Activated CD4-positive, alpha-beta T cell treated with anti-CD3 and anti-CD28 coated beads, Interleukin-2, amount 50 U/mL, for 4 hours (primary cell): ENCODE data around the gene RALB.
"Not testable (repeated sequence)": the region's sequence is repeated elsewhere in the genome, so short reads cannot be mapped to it uniquely, and the experiment has no call there.

Source experiments
- DNase-seq, 2 experiments: peaks; one replicate each; pipeline ENCODE4 v3.0.0-alpha.2; 2020

RALB gene

GRCh38 chr2:120244656-120245519, 7.8 kb upstream of the RALB start:
- DNase-seq: no peak

- DNase-seq: no peak
Observed at GRCh38 chr2:120245520-120246332, 6.9 kb upstream of the RALB start.

- DNase-seq: no peak
Observed at GRCh38 chr2:120246546-120247300, 5.9 kb upstream of the RALB start.

- DNase-seq: no peak
Observed at GRCh38 chr2:120247851-120248250, 4.8 kb upstream of the RALB start.

- DNase-seq: no peak
Observed at GRCh38 chr2:120250640-120251039, 2.0 kb upstream of the RALB start.

- no peak for DNase-seq
Observed at GRCh38 chr2:120251078-120251477, 1.6 kb upstream of the RALB start.

GRCh38 chr2:120251880-120252224, 800 bp upstream of the RALB start:
- DNase-seq: no peak

- DNase-seq: peak in 1 of 2 experiments; percentile 12
Observed at GRCh38 chr2:120253021-120253882, 600 bp downstream of the RALB start.

- no peak for DNase-seq
Observed at GRCh38 chr2:120254178-120254577, 1.5 kb downstream of the RALB start.

GRCh38 chr2:120255071-120255470, 2.4 kb downstream of the RALB start:
- DNase-seq: no peak

- DNase-seq: no peak
Observed at GRCh38 chr2:120255986-120256650, 3.5 kb downstream of the RALB start.

- DNase-seq: no peak
Observed at GRCh38 chr2:120256651-120257000, 4.0 kb downstream of the RALB start.

- no peak for DNase-seq
Observed at GRCh38 chr2:120257522-120257921, 4.9 kb downstream of the RALB start.

GRCh38 chr2:120258196-120258595, 5.5 kb downstream of the RALB start:
- no peak for DNase-seq

GRCh38 chr2:120259939-120260338, 7.3 kb downstream of the RALB start:
- DNase-seq: not testable (repeated sequence)

GRCh38 chr2:120260736-120261135, 8.1 kb downstream of the RALB start:
- no peak for DNase-seq

- DNase-seq: peak in 1 of 2 experiments; percentile 8
Observed at GRCh38 chr2:120261387-120262006, 8.8 kb downstream of the RALB start.

- DNase-seq: no peak
Observed at GRCh38 chr2:120262150-120262549, 9.5 kb downstream of the RALB start.

GRCh38 chr2:120262761-120263428, 10.2 kb downstream of the RALB start:
- no peak for DNase-seq

- DNase-seq: no peak
Observed at GRCh38 chr2:120265006-120265405, 12.4 kb downstream of the RALB start.

GRCh38 chr2:120267348-120267747, 14.7 kb downstream of the RALB start:
- no peak for DNase-seq
